Peyer's patch (tissue), 4 donors: ENCODE measurements around the gene MSL2.

Source experiments
- CTCF ChIP-seq, 6 experiments: fragments of 450-650 bp in 4 of 6; fragments of 200-600 bp in 2 of 6; sonication (generic) in 1 of 6; IDR thresholded peaks; one replicate each; pipeline ENCODE4 v1.5.1; 2017 to 2019; ENCODE audit warnings: antibody characterized with exemption in 6 of 6, mild to moderate bottlenecking in 3 of 6, moderate library complexity in 1 of 6
- POLR2A ChIP-seq, 2 donors: fragments of 450-650 bp; IDR thresholded peaks; one replicate each; pipeline ENCODE4 v1.5.1; 2017; ENCODE audit warnings: antibody characterized with exemption in 2 of 2, mild to moderate bottlenecking in 2 of 2, moderate library complexity in 2 of 2

GRCh38 chr3:136209921-136210320 is 13.8 kb upstream of the MSL2 start:
- TF ChIP-seq CTCF (IDR thresholded peaks at IDR 0.05): no peak
- no peak for TF ChIP-seq POLR2A (IDR thresholded peaks at IDR 0.05)
